ENCODE measurements around the gene PSG5.
"Not testable (repeated sequence)": the region's sequence is repeated elsewhere in the genome, so short reads cannot be mapped to it uniquely, and the experiment has no call there.

The PSG5 gene

GRCh38 chr19:43181869-43182771 lies 4.2 kb downstream of the PSG5 start:
- DNase-seq = not testable (repeated sequence)

GRCh38 chr19:43179569-43180147 lies 6.7 kb downstream of the PSG5 start:
- DNase-seq = not testable (repeated sequence)

DNA sequence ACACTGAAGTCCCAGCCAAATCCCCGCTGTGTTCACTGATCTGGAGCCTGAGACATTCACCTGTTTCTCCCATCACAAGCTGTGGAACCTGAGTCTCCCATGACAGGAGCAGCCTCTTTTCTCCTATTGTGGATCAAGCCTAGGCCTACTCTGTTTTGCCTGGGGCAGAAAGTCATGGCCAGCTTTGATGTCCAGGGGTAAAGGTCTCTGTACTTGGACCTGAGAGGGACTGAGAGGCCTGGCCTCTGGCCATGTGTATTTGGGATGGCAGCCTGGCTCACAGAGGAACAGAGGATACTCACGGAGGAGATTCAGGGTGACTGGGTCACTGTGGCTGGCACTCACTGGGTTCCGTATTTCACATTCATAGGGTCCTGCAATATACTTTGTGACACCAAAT lies 7.8 kb downstream of the PSG5 start:
- not testable (repeated sequence) for DNase-seq

DNA sequence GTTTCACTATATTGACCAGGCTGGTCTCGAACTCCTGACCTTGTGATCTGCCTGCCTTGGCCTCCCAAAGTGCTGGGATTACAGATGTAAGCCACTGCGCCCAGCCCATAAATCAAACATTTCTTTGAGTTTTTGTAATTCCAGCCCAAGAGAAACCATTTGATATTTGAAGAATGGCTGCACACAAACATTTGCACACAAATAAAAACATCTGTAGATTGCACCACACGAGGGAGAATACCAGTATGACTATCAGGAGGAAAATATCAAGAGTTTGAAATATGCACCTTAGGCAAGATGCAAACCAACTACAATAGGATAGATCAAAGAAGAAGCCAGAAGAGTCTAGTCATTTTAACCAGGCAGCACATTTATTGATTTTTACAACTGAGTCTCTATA lies 20.4 kb downstream of the PSG5 start:
- DNase-seq = not testable (repeated sequence)

- DNase-seq = not testable (repeated sequence)
Measured at GRCh38 chr19:43163135-43163534, 23.2 kb downstream of the PSG5 start.

GRCh38 chr19:43162261-43162660 lies 24.1 kb downstream of the PSG5 start:
- DNase-seq = not testable (repeated sequence)

DNA sequence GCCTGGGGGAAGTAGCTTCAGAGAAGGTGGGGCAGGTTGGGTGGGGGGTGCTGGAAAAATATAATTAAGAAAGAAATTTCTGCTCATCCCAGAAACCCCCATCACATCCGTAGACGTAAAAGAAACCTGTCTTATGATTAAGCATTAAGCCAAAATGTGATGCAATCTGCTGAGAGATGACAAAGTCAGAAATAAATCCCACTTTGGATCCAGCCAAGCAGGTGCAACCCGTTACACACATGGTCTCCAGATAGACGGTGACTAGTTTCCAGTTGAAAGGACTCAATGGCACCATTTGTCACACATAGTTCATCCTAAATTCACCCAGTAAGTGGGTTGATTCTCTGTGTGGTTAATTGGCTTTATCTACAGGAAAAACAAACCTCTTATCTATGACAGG lies 34.1 kb downstream of the PSG5 start:
- DNase-seq = no peak

GRCh38 chr19:43149788-43150187 lies 36.5 kb downstream of the PSG5 start:
- not testable (repeated sequence) for DNase-seq

DNA sequence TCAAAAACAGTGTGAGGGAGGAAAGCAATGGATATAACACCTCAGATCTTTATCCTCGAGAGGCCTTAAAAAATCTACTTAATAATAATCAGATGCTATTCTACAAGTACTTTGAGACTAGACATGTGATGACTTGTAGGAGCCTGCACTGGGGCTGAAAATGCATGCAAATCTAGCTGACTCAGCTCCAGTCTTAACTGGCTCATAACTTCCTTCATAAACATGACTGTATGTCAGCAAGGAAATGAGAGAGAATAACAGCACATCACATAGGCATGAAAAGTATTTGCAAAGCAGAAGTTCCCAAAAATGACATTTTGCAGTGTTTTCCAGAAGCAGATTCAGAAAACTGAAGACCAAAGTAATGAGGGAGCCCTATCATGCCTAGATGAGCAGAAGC lies 38.1 kb downstream of the PSG5 start:
- no peak for DNase-seq

DNA sequence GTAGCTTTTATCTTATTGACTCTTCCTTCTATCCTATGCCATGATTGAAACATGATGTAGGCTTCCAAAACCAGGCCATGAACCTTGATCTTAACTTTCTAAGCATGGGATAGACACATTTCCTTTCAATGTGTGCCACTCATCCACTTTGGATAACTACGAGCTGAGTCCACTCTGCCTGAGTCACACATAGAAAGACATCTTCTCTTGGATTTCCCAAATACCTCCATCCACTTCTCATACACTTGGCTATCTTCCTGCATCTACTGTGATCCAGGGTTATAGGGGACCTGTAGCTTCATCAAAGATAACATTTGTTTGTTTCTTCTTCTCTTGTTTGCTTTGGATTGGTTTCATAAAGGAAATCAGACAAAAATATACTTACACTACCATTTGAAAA lies 44.6 kb downstream of the PSG5 start:
- DNase-seq = not testable (repeated sequence)

DNA sequence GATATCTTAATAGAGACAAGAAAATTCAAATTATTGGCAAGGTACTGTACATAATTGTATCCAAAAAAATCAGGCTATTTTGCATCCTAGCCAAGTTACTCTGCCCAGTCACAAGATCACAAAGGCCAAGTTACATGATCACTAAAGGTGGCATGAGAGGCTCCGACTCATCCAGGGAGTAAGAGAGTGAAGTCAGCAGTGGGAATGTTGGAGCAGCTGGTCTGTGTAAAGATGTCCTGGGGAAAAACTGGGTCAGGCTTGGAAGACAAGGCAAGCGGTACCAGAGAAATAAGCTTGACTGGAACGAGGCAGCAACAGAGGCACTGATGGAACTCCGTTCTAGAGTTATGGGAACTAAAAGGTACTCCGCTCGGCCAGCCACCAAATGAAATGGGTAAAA lies 53.6 kb downstream of the PSG5 start:
- no peak for DNase-seq

DNA sequence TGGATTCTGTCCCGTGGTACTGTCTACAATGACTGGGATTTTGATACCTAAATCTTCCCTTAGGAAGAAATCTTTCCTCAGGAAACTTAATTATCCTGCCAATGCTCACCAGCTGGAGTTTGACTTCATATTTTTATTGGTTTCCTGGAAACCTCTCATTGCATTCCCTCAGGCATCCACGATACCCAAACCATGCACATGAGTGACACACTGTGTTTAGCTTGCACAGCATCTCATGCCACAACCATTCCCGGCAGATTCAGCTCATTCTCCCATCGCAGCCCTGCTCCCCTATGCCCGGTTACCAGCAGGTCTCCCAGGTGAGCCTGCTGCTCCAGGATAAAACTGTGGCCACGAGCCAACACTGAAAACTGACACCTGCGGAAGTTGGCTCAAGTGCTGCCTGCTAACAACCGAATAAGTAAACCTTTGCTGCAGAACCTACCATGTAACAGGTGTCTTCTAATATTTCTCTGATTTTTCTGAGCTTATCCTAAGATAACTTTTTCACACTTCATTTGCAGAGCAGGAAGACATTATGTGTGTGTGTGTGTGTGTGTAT lies 55.0 kb downstream of the PSG5 start:
- DNase-seq = not testable (repeated sequence)

DNA sequence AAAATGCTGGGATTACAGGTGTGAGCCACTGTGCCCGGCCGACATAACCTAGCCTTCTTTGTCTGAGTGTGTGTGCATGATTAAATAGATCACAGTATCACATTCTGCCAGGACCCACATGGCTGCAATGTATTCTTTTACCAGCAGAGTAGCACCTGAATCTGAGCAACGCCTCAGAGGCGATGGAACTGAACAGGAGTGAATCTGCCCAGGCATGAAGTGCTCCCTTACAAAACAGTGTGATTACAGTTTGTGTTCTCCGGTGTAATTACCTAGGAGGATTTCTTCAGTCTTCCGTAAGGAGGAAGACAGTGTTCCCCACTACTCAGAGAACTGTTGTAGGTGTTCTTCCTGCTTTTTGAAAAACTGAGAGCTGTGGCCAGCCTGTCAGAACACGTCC lies 57.1 kb downstream of the PSG5 start:
- not testable (repeated sequence) for DNase-seq

GRCh38 chr19:43127336-43127735 lies 59.0 kb downstream of the PSG5 start:
- DNase-seq = not testable (repeated sequence)

DNA sequence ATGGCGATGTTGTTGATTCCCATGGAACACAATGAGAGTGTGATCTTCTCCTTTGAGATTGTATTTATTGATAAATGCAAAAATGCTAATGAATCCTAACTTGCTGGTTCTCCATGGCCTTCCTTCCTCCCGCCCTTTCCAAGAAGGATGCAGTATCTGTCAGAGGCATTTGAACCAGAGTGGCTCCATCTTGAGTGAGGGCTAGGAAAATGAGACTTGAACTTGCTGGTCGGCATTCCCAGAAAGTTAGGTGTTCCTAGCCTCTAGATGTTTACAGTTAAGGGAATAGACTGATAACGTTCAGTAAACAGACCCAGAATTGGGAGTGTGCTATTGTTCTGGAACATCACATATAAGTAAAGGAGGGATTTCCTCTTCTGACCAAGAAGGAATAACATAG lies 59.6 kb downstream of the PSG5 start:
- DNase-seq = no peak

DNA sequence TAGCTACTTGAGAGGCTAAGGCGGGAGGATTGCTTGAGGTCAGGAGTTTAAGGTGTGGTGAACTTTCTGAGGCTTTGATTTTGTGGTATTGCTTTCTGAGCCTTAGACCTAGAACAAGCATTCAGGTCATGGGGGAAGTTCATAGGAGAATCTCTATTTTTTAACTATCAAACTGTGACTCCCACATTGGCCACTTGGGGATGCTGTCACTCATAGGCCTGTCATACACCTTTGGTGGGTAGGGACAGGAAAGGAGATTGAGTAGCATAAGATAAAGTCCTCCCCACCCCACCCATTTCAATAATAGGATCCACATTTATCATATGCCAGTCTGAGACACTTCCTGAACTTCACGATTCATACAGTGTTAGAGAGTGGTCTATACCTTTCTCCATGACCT lies 62.0 kb downstream of the PSG5 start:
- no peak for DNase-seq

DNA sequence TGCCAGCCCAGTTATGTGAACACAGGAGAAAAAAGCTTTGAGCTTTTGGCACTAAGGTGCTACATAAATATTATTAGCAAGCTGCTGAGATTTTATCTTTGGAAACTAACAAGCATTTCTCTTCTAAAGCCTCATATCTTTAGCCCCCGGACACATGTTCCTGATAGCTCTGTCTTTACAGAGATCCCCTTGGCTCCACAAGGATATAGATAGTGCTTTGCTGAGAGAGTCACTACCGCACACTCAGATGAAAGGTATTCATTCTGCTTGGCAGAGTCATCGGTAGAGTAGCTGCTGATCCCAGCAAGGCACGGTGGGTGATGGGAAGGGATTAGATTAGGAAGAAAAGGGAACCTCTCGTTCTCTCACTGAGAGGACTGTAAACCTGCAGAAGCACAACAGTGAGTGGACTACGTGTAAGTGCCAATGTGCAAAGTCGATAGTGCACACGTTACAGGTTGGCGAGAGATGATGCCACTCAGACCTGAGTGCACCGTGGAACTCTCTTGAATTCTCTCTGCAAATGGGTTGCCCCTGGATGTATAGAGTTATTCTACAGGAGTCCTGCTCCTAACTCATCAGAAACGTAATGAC lies 65.8 kb downstream of the PSG5 start:
- not testable (repeated sequence) for DNase-seq

DNA sequence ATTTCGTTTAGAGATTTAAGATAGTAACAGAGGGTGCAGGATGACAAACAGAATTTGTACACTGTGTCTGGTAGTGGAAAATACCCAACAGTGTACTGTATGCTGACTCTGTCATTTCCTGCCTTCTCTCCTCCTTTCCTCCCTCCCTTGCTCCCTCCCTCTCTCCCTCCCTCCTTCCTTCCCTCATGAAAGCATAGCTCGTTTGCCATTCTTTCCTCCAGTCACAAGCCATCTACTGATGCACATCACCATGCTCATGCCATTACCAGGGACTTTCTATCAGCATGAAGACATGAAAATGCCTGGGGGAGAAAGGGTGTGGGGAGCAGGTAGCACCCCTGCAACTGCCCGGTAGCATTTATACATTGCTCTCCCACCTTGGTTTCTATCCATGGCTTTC lies 66.8 kb downstream of the PSG5 start:
- DNase-seq = not testable (repeated sequence)
